ENCODE measurements around the gene PCAT7. TPM values are rescaled to one million over a fixed set of nuclear protein-coding genes. Genes with fewer than 3 reads are reported as not detected.
"Not testable (repeated sequence)": the region's sequence is repeated elsewhere in the genome, so short reads cannot be mapped to it uniquely, and the experiment has no call there.

The PCAT7 gene
- total RNA-seq, 4 donors from 2014 or later: not detected

DNA sequence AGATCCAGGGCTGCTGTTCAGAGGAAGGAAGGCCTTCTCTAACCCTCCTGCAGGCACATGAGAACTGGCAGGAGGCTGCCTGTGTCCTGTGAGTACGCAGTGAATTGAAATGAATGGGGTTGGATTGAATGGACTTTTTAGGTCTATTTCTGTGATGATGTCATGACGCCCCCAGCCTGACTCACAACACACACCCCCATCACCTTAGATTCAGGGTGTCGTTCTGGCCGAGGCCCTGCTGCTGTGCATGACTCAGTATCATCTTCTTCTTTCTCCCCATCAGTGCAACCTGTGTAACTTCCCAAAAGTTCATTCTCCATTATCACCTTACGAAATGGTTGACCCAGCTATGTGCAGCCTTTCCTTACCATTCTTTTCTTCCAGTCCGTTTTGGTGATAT, 5.4 kb downstream of the PCAT7 start:
- Histone ChIP-seq H3K9me3 (no peaks in the 10 kb centered on the region), H3K27ac (replicated peaks in 1 of 4) (no peak overlapping the region), H3K4me1 (no peaks in the 10 kb centered on the region), H3K36me3 (no peaks in the 10 kb centered on the region), H3K27me3 (peaks cover 0 to 5% (median 0%) of the 10 kb centered on the region in 4 donors), H3K4me3 (no peak overlapping the region)
- TF ChIP-seq CTCF (IDR thresholded peaks at IDR 0.05) (no peak), EP300 (IDR thresholded peaks at IDR 0.05) (no peak), POLR2AphosphoS5 (IDR thresholded peaks at IDR 0.05) (no peak), POLR2A (IDR thresholded peaks at IDR 0.05; ENCODE audit: low read depth) (no peak)
- WGBS: 93% methylated on average over 6 of the region's 6 CpGs
- intact Hi-C loops (cut with DNase I): no loop called here
- no peak for DNase-seq (ENCODE audit: extremely low spot score)

DNA sequence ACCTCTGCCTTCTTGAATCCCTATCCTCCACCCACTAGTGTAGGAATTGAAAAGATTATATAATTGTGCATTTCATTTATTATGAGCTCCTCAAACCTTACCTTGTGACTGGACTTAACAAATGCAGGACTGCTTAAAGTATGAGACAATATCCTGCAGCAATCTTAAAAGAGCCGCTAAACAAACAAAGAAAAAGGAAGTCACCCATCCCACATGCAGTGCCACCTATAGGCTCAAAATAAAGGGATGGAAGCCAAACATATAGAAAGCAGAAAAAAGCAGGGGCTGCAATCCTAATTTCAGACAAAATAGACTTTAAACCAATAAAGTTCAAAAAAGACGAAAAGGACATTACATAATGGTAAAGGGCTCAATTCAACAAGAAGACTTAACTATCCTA, 8.7 kb downstream of the PCAT7 start:
- H3K36me3 ChIP-seq: no peaks in the 10 kb centered on the region
- no peak for DNase-seq (ENCODE audit: extremely low spot score)

GRCh38 chr9:94564279-94564678, 9.4 kb downstream of the PCAT7 start:
- H3K27ac ChIP-seq (replicated peaks in 1 of 4); H3K4me1 ChIP-seq; H3K4me3 ChIP-seq; H3K9me3 ChIP-seq; DNase-seq (ENCODE audit: extremely low spot score); intact Hi-C loops (cut with DNase I); H3K36me3 ChIP-seq; H3K27me3 ChIP-seq: not testable (repeated sequence)
- 73% methylated on average over 3 of the region's 3 CpGs for WGBS

More for the DNA sequence above, 8.7 kb downstream of the PCAT7 start:
- Histone ChIP-seq H3K27me3 (peaks cover 0 to 5% (median 0%) of the 10 kb centered on the region in 4 donors), H3K27ac (replicated peaks in 1 of 4) (no peak overlapping the region), H3K9me3 (no peaks in the 10 kb centered on the region), H3K4me3 (no peak overlapping the region), H3K4me1 (no peaks in the 10 kb centered on the region)
- intact Hi-C loops (cut with DNase I): no loop called here
- no peak for TF ChIP-seq POLR2AphosphoS5 (IDR thresholded peaks at IDR 0.05)
- no peak for TF ChIP-seq CTCF (IDR thresholded peaks at IDR 0.05)
- TF ChIP-seq EP300 (IDR thresholded peaks at IDR 0.05): no peak
- TF ChIP-seq POLR2A (IDR thresholded peaks at IDR 0.05; ENCODE audit: low read depth): no peak
- WGBS: 62% methylated on average over 2 of the region's 2 CpGs

GRCh38 chr9:94566550-94566949, 11.7 kb downstream of the PCAT7 start:
- intact Hi-C loops (cut with DNase I): no loop called here

DNA sequence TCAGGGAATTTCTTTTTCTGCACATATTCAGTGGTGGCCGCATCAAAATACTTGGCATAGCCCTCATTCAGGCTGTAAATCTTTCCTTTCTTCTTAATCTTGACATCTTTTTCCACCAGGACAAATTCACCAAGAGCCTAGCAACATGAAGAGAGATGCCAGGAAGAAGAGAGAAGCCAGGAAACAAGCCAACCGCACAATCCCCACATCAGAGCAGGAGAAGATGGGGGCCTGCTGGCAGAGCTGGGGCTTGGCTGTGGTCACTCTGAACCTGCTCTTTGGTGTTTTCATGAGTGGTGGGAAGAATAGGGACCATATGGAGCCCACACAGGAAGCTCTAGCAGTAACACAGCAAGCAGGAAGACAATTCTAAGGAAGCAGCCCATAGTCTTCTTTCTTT, 12.4 kb downstream of the PCAT7 start:
- 82% methylated on average over 2 of the region's 2 CpGs for WGBS

More at GRCh38 chr9:94566550-94566949, 11.7 kb downstream of the PCAT7 start:
- no peaks in the 10 kb centered on the region for H3K9me3 ChIP-seq
- H3K4me1 ChIP-seq: no peaks in the 10 kb centered on the region
- no peak overlapping the region for H3K4me3 ChIP-seq
- no peak overlapping the region for H3K27ac ChIP-seq (replicated peaks in 1 of 4)
- H3K27me3 ChIP-seq: peaks cover 0 to 3% (median 0%) of the 10 kb centered on the region in 4 donors
- TF ChIP-seq POLR2A (IDR thresholded peaks at IDR 0.05; ENCODE audit: low read depth): no peak
- no peak for TF ChIP-seq EP300 (IDR thresholded peaks at IDR 0.05)
- no peak for TF ChIP-seq POLR2AphosphoS5 (IDR thresholded peaks at IDR 0.05)
- TF ChIP-seq CTCF (IDR thresholded peaks at IDR 0.05): no peak
- DNase-seq (ENCODE audit: extremely low spot score): no peak
- no peaks in the 10 kb centered on the region for H3K36me3 ChIP-seq

More for the DNA sequence above, 12.4 kb downstream of the PCAT7 start:
- Histone ChIP-seq H3K27ac (replicated peaks in 1 of 4) (no peak overlapping the region), H3K9me3 (no peaks in the 10 kb centered on the region), H3K36me3 (no peaks in the 10 kb centered on the region), H3K4me1 (no peaks in the 10 kb centered on the region), H3K4me3 (no peak overlapping the region), H3K27me3 (no peaks in the 10 kb centered on the region)
- DNase-seq (ENCODE audit: extremely low spot score): no peak
- intact Hi-C loops (cut with DNase I): no loop called here
- TF ChIP-seq POLR2AphosphoS5 (IDR thresholded peaks at IDR 0.05) (no peak), CTCF (IDR thresholded peaks at IDR 0.05) (no peak), POLR2A (IDR thresholded peaks at IDR 0.05; ENCODE audit: low read depth) (no peak), EP300 (IDR thresholded peaks at IDR 0.05) (no peak)
